Fibroblast of skin of abdomen (primary cell): Measurements from ENCODE around the gene ARPC3.
"Not testable (repeated sequence)": the region's sequence is repeated elsewhere in the genome, so short reads cannot be mapped to it uniquely, and the experiment has no call there.

Experiments used
- DNase-seq: peaks from one replicate; pipeline ENCODE4 v3.0.0-alpha.2; 2013

ARPC3 gene

GRCh38 chr12:110410086-110410485 is 40.1 kb downstream of the ARPC3 start:
- not testable (repeated sequence) for DNase-seq

GRCh38 chr12:110405126-110405662 is 44.9 kb downstream of the ARPC3 start:
- DNase-seq: not testable (repeated sequence)

GRCh38 chr12:110403976-110404682 is 46.0 kb downstream of the ARPC3 start:
- DNase-seq: peak; percentile 71

GRCh38 chr12:110403146-110403975 is 46.8 kb downstream of the ARPC3 start, which contains the start of gene ANAPC7:
TSS of gene ANAPC7 (minus strand) at chr12:110403708. CDS start at chr12:110403627, 81 bp downstream.
- DNase-seq: peak; percentile 93
